Calu3 (cell line): Measurements from ENCODE around the gene ORAI1. TPM values are rescaled to one million over a fixed set of nuclear protein-coding genes. Genes with fewer than 3 reads are reported as not detected.

Experiments used
- BruUV-seq: library from RNA; stranded (reverse); fragments of 400-500 nt; replicated peaks from 2 replicates; lab custom pipeline; 2021; lab: Mats Ljungman, UMichigan
- CTCF ChIA-PET: fragments of 300-600 bp; sonication (Branson Sonifier 250); formaldehyde crosslinking; loops from one replicate; lab custom pipeline; 2022; ENCODE audit warnings: antibody characterized with exemption; lab: Charles Lee
- DNase-seq: peaks from one replicate; pipeline ENCODE4 v3.0.0; 2022
- H3K27ac Mint-ChIP-seq: one replicate; pipeline ENCODE4 v1.8.0; 2022; ENCODE audit warnings: mixed read lengths; ENCODE audit not compliant: unreplicated experiment
- H3K27me3 Mint-ChIP-seq: one replicate; pipeline ENCODE4 v1.8.0; 2022; ENCODE audit warnings: mixed read lengths; ENCODE audit not compliant: unreplicated experiment
- H3K36me3 Mint-ChIP-seq: one replicate; pipeline ENCODE4 v1.8.0; 2022; ENCODE audit warnings: mild to moderate bottlenecking, moderate library complexity, mixed read lengths; ENCODE audit not compliant: insufficient read depth, unreplicated experiment
- H3K4me1 Mint-ChIP-seq: one replicate; pipeline ENCODE4 v1.8.0; 2022; ENCODE audit warnings: mild to moderate bottlenecking, low read depth, mixed read lengths; ENCODE audit not compliant: unreplicated experiment
- H3K4me3 Mint-ChIP-seq: one replicate; pipeline ENCODE4 v1.8.0; 2022; ENCODE audit warnings: mild to moderate bottlenecking, low read depth, moderate library complexity, mixed read lengths; ENCODE audit not compliant: unreplicated experiment
- H3K9me3 Mint-ChIP-seq: one replicate; pipeline ENCODE4 v1.8.0; 2022; ENCODE audit warnings: low read depth, mixed read lengths; ENCODE audit not compliant: unreplicated experiment
- intact Hi-C: fragments of 100-400 bp; cut with micrococcal nuclease; formaldehyde crosslinking; loops from one replicate; pipeline ENCODE4 v1.10.0; 2022; ENCODE audit not compliant: unreplicated experiment
- total RNA-seq: library from RNA; stranded (reverse); gene quantifications from 2 replicates; pipeline ENCODE4 v1.2.3, GENCODE V29; 2022
- TF ChIP-seq, protein P1 (sequence below): fragments of 200-600 bp; IDR thresholded peaks from one replicate; pipeline ENCODE4 v1.8.0; 2022; ENCODE audit warnings: antibody characterized with exemption; ENCODE audit not compliant: unreplicated experiment

The ORAI1 gene
- total RNA-seq, 1 experiment from 2014 or later = 35.5 TPM

DNA sequence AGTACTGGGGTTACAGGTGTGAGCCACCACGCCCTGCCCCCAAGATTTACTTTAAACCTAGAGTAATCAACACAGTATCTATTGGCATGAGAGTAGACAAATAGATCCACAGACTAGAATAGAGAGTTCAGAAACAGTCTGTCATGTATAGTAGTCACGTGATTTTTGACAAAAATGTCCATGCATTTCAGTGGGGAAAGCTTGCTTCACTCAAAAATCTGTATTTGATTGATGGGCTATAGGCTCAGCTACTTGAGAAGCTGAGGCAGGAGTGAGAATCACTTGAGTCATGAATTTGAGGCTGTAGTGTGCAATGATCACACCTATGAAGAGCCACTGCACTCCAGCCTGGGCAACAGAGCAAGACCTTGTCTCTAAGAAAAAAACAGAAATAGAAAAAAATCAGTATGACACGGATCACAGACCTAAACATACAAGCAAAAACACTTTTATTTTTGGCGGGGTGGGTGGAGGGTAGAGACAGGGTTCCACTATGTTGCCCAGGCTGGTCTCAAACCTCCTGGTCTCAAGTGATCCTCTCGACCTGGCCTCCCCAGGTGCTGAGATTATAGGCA lies 7.6 kb upstream of the ORAI1 start:
- intact Hi-C loops = no loop called here
- Mint-ChIP-seq H3K4me3 (no peak overlapping the region), H3K27me3 (no peaks in the 10 kb centered on the region)

DNA sequence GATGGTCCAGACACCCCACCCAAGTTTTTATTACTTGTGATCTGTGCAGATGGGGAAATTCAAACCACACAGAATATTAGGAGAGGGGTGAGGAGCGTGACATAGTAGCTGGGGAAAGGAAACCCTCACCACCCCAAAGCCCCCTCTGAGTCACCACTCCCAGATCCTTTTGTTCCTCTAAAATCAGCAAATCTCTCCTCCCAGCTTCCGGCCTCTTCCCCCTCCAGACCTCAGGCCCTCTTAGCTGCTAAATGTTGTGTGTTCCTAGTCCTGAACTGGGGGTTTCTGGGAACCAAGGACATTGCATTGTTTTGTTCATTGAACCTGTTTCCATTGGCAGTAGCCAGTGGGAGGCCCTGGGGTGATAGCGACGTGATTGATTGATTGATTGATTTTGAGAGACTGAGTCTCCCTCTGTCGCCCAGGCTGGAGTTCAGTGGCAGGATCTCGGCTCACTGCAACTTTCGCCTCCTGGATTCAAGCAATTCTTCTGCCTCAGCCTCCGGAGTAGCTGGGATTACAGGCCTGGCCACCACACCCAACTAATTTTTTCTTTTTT lies 5.9 kb upstream of the ORAI1 start:
- CTCF ChIA-PET = interaction anchor here (0.6 kb wide), 1 partner anchor 257 kb away, joined by 3 read pairs; no protein-coding TSS in a partner anchor
- H3K4me3 Mint-ChIP-seq = no peak overlapping the region
- intact Hi-C loops = no loop called here
- DNase-seq = no peak
- H3K9me3 Mint-ChIP-seq = no peaks in the 10 kb centered on the region
- TF ChIP-seq, protein P1, sequence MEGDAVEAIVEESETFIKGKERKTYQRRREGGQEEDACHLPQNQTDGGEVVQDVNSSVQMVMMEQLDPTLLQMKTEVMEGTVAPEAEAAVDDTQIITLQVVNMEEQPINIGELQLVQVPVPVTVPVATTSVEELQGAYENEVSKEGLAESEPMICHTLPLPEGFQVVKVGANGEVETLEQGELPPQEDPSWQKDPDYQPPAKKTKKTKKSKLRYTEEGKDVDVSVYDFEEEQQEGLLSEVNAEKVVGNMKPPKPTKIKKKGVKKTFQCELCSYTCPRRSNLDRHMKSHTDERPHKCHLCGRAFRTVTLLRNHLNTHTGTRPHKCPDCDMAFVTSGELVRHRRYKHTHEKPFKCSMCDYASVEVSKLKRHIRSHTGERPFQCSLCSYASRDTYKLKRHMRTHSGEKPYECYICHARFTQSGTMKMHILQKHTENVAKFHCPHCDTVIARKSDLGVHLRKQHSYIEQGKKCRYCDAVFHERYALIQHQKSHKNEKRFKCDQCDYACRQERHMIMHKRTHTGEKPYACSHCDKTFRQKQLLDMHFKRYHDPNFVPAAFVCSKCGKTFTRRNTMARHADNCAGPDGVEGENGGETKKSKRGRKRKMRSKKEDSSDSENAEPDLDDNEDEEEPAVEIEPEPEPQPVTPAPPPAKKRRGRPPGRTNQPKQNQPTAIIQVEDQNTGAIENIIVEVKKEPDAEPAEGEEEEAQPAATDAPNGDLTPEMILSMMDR = no peak
- H3K27ac Mint-ChIP-seq = no peak overlapping the region
- H3K27me3 Mint-ChIP-seq = no peaks in the 10 kb centered on the region
- peaks cover 5% of the 10 kb centered on the region for H3K36me3 Mint-ChIP-seq
- BruUV-seq = no TSS peak
- peaks cover 7% of the 10 kb centered on the region for H3K4me1 Mint-ChIP-seq

More for the DNA sequence above, 7.6 kb upstream of the ORAI1 start:
- TF ChIP-seq, protein P1 = no peak
- CTCF ChIA-PET = no interaction called here
- Mint-ChIP-seq H3K4me1 (peaks cover 7% of the 10 kb centered on the region), H3K36me3 (peaks cover 5% of the 10 kb centered on the region), H3K27ac (no peak overlapping the region), H3K9me3 (no peaks in the 10 kb centered on the region)
- BruUV-seq = no TSS peak
- DNase-seq = no peak

DNA sequence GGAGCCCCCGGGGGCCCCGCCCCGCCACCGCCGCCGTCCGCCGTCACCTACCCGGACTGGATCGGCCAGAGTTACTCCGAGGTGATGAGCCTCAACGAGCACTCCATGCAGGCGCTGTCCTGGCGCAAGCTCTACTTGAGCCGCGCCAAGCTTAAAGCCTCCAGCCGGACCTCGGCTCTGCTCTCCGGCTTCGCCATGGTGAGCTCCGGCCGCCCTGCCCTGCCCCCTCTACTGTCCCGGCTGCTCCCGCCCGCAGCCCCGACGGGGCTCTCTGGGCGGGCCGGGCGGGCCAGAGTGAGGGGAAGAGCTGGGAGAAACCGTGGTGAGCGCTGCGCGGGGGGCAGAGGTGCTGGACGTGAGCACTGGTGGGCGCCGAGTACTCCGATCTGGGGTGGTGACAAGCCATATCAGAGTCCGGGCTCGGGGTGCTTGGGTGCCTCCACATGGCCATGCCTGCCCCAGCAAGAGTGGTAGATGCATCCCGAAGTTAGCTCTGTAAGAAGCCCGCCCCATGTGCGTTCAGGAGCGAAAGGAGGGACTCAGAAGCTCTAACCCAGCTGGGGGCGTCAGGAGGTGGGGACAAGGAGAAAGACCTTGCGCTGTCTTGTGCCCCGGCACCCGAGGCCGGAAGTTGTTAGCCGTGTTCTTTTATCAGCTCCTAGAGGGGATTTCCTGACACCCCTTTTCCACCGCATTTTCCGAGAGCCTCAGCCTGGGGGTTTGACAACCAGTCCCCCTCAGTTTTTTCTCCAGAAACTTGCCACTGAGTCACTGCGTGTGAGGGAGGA lies 717 bp downstream of the ORAI1 start:
- Mint-ChIP-seq H3K27ac (peak overlapping the region; percentile 67), H3K4me1 (peaks cover 37% of the 10 kb centered on the region), H3K9me3 (no peaks in the 10 kb centered on the region), H3K36me3 (peaks cover 39% of the 10 kb centered on the region), H3K27me3 (no peaks in the 10 kb centered on the region), H3K4me3 (peak overlapping the region; percentile 76)
- CTCF ChIA-PET = interaction anchor here (0.6 to 5.1 kb wide), 16 partner anchors 9 to 380 kb away, joined by 3 to 61 read pairs (median 4); partner anchors contain the start of genes MORN3 and RHOF
- TF ChIP-seq, protein P1 = no peak
- BruUV-seq = no TSS peak
- intact Hi-C loops = loop anchor here (1.0 to 5.0 kb wide), 2 partner anchors 45 to 75 kb away; no protein-coding TSS in a partner anchor
- DNase-seq = peak; percentile 72

DNA sequence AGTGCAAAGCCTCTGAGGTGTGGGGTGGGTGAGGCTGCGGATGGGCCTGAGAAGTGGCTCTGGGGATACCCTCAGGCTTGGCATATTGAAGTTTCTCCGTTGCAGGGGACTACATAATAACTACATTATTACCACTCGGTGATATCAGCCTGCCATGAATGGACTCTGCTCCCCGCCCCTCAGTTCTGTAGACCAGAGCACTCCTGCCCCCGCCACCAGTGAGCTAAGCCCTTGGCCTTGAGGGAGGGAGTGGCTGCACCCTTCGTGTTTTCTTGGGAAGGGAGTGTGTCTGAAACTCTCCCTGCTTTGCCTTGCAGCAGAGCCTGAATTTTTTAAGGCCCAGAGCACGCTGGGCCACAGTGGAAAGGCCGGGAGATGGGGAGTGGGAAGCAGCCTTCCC lies 1.7 kb downstream of the ORAI1 start:
- Mint-ChIP-seq H3K27ac (peak overlapping the region; percentile 67), H3K27me3 (no peaks in the 10 kb centered on the region), H3K9me3 (no peaks in the 10 kb centered on the region), H3K36me3 (peaks cover 39% of the 10 kb centered on the region), H3K4me3 (peak overlapping the region; percentile 76), H3K4me1 (peaks cover 41% of the 10 kb centered on the region)
- intact Hi-C loops = loop anchor here (5.0 kb wide), 1 partner anchor 44 kb away; no protein-coding TSS in a partner anchor
- TF ChIP-seq, protein P1 = no peak
- peak; percentile 20 for DNase-seq
- CTCF ChIA-PET = interaction anchor here (0.6 to 5.1 kb wide), 7 partner anchors 16 to 160 kb away, joined by 3 to 61 read pairs (median 3); partner anchors contain the start of gene MORN3
- no TSS peak for BruUV-seq
